K562 (cell line): ENCODE measurements around the gene CEP19. TPM values are rescaled to one million over a fixed set of nuclear protein-coding genes. Genes with fewer than 3 reads are reported as not detected.
A peak's percentile ranks its signal among the peaks of the same experiment; 100 is the strongest.

Source experiments
- COPS2 ChIP-seq: fragments of 450-650 bp; conservative IDR thresholded peaks from 2 replicates; pipeline ENCODE4 v1.6.1; 2016; ENCODE audit warnings: mild to moderate bottlenecking, moderate library complexity
- DACH1 ChIP-seq: fragments of 450-650 bp; IDR thresholded peaks from 2 replicates; pipeline ENCODE4 v1.6.1; 2018; ENCODE audit not compliant: partially characterized antibody
- EP400 ChIP-seq: fragments of 450-650 bp; IDR thresholded peaks from 2 replicates; pipeline ENCODE4 v1.6.1; 2017; ENCODE audit warnings: antibody characterized with exemption, mild to moderate bottlenecking, moderate library complexity
- GTF2F1 ChIP-seq: IDR thresholded peaks from 2 replicates; pipeline ENCODE4 v1.6.1; 2011; ENCODE audit warnings: low read depth, low read length, improper control_type of control experiment
- HMG20B ChIP-seq: fragments of 250-450 bp; sonication (Bioruptor Pico); IDR thresholded peaks from 2 replicates; pipeline ENCODE4 v1.5.0; 2021; ENCODE audit warnings: mild to moderate bottlenecking
- MBD2 ChIP-seq: sonication (generic); IDR thresholded peaks from 2 replicates; pipeline ENCODE4 v1.6.1; 2016; ENCODE audit warnings: low read depth, borderline replicate concordance
- NR2C1 ChIP-seq, 2 experiments: fragments of 450-650 bp; IDR thresholded peaks; 2 replicates each; pipeline ENCODE4 v1.6.1; 2017; ENCODE audit warnings: mild to moderate bottlenecking in 2 of 2, antibody characterized with exemption in 1 of 2, inconsistent platforms in 1 of 2, missing compliant biosample characterization in 1 of 2, missing genetic modification characterization in 1 of 2
- PHB ChIP-seq: fragments of 250-450 bp; sonication (Bioruptor Pico); IDR thresholded peaks from 2 replicates; pipeline ENCODE4 v1.5.0; 2021
- SAP30 ChIP-seq: fragments of 200-600 bp; sonication (generic); IDR thresholded peaks from 2 replicates; pipeline ENCODE4 v1.6.1; 2012; ENCODE audit warnings: borderline replicate concordance, low read depth, mild to moderate bottlenecking, moderate library complexity, low read length, control low read depth, inconsistent platforms; ENCODE audit not compliant: insufficient read depth, poor library complexity, severe bottlenecking
- TRIM28 ChIP-seq: fragments of 450-650 bp; IDR thresholded peaks from 2 replicates; pipeline ENCODE4 v1.6.1; 2017
- YBX1 ChIP-seq: fragments of 450-650 bp; IDR thresholded peaks from 2 replicates; pipeline ENCODE4 v1.7.1; 2016; ENCODE audit warnings: mild to moderate bottlenecking
- ZNF280A ChIP-seq: fragments of 450-650 bp; IDR thresholded peaks from 2 replicates; pipeline ENCODE4 v1.6.1; 2018; ENCODE audit warnings: mild to moderate bottlenecking, low read depth; ENCODE audit not compliant: partially characterized antibody
- ZNF583 ChIP-seq: fragments of 250-450 bp; sonication (Bioruptor Pico); IDR thresholded peaks from 2 replicates; pipeline ENCODE4 v1.4.0; 2020
- polyA plus RNA-seq, 8 experiments: library from polyadenylated mRNA; depleted of rRNA in 4 of 8; stranded (reverse) in 5 of 8; unstranded in 3 of 8; fragments of >200 nt; fragmentation: Nextera tagmentation in 2 of 8; fragmentation: Illumina TruSeq in 1 of 8; extraction: Ambion mirVana in 2 of 8; extraction: Trizol in 1 of 8; gene quantifications; 2 replicates each; pipeline versions ENCODE4 v1.2.1 to v1.2.3, GENCODE V29; 2011 to 2014; ENCODE audit warnings: inconsistent platforms in 1 of 8, missing spikeins in 1 of 8
- total RNA-seq, 7 experiments: library from RNA; depleted of rRNA in 6 of 7; stranded (reverse); fragments of >200 nt in 6 of 7; fragmentation: Illumina TruSeq in 2 of 7; extraction: Trizol in 2 of 7; gene quantifications; 2 replicates each; pipeline versions ENCODE4 v1.2.1 to v1.2.3, GENCODE V29; 2011 to 2021; ENCODE audit warnings: low replicate concordance in 1 of 7
- TF ChIP-seq, protein P1 (sequence below): conservative IDR thresholded peaks from 2 replicates; pipeline ENCODE4 v1.6.1; 2011; ENCODE audit warnings: low read depth, mild to moderate bottlenecking, low read length; ENCODE audit not compliant: control insufficient read depth
- TF ChIP-seq, protein P2 (sequence below), 2 experiments: IDR thresholded peaks; 2 replicates each; pipeline ENCODE4 v1.6.1; 2012; ENCODE audit warnings: improper control_type of control experiment in 2 of 2, low read depth in 2 of 2, low read length in 2 of 2, borderline replicate concordance in 1 of 2
- TF ChIP-seq, protein P3 (sequence below): fragments of 250-450 bp; sonication (Bioruptor Pico); IDR thresholded peaks from 2 replicates; pipeline ENCODE4 v1.5.0; 2021
- TF ChIP-seq, protein P4 (sequence below): sonication (generic); formaldehyde crosslinking; IDR thresholded peaks from 2 replicates; pipeline ENCODE4 v1.4.0; 2020; ENCODE audit warnings: mild to moderate bottlenecking, missing genetic modification reagents
- TF ChIP-seq, protein P5 (sequence below), 2 experiments: fragments of 250-450 bp in 1 of 2; fragments of 450-650 bp in 1 of 2; sonication (Bioruptor Pico) in 1 of 2; IDR thresholded peaks; 2 replicates each; pipeline versions ENCODE4 v1.6.1 to v1.8.0; 2016 to 2021; ENCODE audit warnings: mild to moderate bottlenecking in 2 of 2, moderate library complexity in 2 of 2, missing compliant biosample characterization in 1 of 2, missing genetic modification characterization in 1 of 2

Gene CEP19
- total and polyA plus RNA-seq, 9 of the 15 experiments (the other 6 are each of a cell fraction or from before 2014, with no cell fraction given) = 2.5 to 4.5 (median 3.7) TPM

DNA sequence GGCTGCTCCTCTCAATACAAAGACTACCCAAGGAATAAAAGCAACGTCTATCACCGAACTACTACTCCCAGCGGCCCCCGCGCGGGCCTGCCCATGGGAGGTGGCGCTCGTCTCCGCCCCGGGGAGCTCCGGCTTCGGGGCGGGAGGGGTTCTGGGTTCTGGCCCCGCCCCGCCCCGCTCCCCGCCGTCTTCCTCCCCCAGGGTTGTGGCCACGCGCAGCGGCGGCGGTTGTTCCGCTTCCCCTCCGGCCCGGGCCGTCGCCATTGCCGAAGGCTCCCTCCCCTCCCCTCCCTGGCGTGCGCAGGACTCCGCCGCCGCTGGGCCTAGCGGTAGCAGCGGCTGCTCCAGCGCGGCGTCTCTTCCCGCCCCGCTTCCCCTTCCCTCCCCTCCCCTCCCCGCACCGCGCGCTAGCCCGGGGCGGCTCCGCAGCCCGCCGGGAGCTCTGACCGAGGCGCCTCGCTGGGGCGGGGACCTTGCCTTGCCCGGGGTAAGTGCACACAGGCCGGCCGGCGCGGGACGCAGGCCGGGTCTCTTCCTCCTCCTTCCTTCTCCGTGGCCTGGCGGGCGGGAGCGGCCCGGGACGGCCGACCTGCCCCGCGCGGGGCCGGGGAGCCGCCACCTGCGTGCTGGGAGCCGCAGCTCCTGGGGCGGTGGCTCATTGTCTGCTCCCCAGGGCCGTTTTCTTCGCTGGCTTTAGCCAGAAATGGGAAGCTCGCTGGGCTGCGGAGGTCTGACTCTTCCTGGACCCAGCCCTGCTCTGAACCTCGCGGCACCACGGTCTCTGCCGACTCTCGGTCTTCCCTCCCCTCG is 27.8 kb upstream of the CEP19 start, which contains the start of gene PAK2 (continued):
- TF ChIP-seq, protein P1, sequence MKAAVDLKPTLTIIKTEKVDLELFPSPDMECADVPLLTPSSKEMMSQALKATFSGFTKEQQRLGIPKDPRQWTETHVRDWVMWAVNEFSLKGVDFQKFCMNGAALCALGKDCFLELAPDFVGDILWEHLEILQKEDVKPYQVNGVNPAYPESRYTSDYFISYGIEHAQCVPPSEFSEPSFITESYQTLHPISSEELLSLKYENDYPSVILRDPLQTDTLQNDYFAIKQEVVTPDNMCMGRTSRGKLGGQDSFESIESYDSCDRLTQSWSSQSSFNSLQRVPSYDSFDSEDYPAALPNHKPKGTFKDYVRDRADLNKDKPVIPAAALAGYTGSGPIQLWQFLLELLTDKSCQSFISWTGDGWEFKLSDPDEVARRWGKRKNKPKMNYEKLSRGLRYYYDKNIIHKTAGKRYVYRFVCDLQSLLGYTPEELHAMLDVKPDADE = peak; percentile 63
- TF ChIP-seq, protein P2, sequence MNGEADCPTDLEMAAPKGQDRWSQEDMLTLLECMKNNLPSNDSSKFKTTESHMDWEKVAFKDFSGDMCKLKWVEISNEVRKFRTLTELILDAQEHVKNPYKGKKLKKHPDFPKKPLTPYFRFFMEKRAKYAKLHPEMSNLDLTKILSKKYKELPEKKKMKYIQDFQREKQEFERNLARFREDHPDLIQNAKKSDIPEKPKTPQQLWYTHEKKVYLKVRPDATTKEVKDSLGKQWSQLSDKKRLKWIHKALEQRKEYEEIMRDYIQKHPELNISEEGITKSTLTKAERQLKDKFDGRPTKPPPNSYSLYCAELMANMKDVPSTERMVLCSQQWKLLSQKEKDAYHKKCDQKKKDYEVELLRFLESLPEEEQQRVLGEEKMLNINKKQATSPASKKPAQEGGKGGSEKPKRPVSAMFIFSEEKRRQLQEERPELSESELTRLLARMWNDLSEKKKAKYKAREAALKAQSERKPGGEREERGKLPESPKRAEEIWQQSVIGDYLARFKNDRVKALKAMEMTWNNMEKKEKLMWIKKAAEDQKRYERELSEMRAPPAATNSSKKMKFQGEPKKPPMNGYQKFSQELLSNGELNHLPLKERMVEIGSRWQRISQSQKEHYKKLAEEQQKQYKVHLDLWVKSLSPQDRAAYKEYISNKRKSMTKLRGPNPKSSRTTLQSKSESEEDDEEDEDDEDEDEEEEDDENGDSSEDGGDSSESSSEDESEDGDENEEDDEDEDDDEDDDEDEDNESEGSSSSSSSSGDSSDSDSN (IDR thresholded peaks at IDR 0.05; ENCODE audit: borderline replicate concordance in 1 of 2, low read depth in 2 of 2, low read length in 2 of 2) = peak; percentile 87 to 93
- TF ChIP-seq GTF2F1 (no peak), COPS2 (no peak), SAP30 (no peak), PHB (no peak), NR2C1 (IDR thresholded peaks at IDR 0.05) (no peak), NR2C1 (tag; IDR thresholded peaks at IDR 0.05) (no peak), ZNF583 (CRISPR knock-in tag) (0 out of 2 replicates have a peak, but pooled peaks have one; percentile 29), HMG20B (CRISPR knock-in tag) (no peak), ZNF280A (no peak), EP400 (peak; percentile 73; the same call in 1 of the 2 replicates), YBX1 (no peak), MBD2 (no peak), DACH1 (no peak), TRIM28 (no peak)
- TF ChIP-seq, protein P3, sequence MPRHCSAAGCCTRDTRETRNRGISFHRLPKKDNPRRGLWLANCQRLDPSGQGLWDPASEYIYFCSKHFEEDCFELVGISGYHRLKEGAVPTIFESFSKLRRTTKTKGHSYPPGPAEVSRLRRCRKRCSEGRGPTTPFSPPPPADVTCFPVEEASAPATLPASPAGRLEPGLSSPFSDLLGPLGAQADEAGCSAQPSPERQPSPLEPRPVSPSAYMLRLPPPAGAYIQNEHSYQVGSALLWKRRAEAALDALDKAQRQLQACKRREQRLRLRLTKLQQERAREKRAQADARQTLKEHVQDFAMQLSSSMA (CRISPR knock-in tag) = no peak
- TF ChIP-seq, protein P4, sequence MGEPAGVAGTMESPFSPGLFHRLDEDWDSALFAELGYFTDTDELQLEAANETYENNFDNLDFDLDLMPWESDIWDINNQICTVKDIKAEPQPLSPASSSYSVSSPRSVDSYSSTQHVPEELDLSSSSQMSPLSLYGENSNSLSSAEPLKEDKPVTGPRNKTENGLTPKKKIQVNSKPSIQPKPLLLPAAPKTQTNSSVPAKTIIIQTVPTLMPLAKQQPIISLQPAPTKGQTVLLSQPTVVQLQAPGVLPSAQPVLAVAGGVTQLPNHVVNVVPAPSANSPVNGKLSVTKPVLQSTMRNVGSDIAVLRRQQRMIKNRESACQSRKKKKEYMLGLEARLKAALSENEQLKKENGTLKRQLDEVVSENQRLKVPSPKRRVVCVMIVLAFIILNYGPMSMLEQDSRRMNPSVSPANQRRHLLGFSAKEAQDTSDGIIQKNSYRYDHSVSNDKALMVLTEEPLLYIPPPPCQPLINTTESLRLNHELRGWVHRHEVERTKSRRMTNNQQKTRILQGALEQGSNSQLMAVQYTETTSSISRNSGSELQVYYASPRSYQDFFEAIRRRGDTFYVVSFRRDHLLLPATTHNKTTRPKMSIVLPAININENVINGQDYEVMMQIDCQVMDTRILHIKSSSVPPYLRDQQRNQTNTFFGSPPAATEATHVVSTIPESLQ (CRISPR knock-in tag) = no peak
- TF ChIP-seq, protein P5, sequence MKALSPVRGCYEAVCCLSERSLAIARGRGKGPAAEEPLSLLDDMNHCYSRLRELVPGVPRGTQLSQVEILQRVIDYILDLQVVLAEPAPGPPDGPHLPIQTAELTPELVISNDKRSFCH (CRISPR knock-in tag; IDR thresholded peaks at IDR 0.05) = no peak
- TF ChIP-seq, protein P5 (tag; IDR thresholded peaks at IDR 0.05) = no peak; the same call in 1 of the 2 replicates
